Measurements from ENCODE around the gene NTSR1. TPM values are rescaled to one million over a fixed set of nuclear protein-coding genes. Genes with fewer than 3 reads are reported as not detected.
A peak's percentile ranks its signal among the peaks of the same experiment; 100 is the strongest.

NTSR1 gene
- total and polyA plus RNA-seq, 2 of the 13 experiments (the other 11 are each of a cell fraction or from before 2014, with no cell fraction given): 0.09 to 0.12 TPM

GRCh38 chr20:62761759-62762131, 53.1 kb downstream of the NTSR1 start:
- peaks cover 35 to 89% of the 10 kb centered on the region in 2 experiments for H3K27me3 ChIP-seq (ENCODE audit: control insufficient read depth in 1 of 2, insufficient read depth in 2 of 2, low read length in 2 of 2)
- FAIRE-seq: no peak
- H3K4me3 ChIP-seq (replicated peaks in 1 of 3; ENCODE audit: insufficient read depth in 1 of 3, low read depth in 2 of 3, low read length in 3 of 3): no peak overlapping the region
- H3K4me1 ChIP-seq (ENCODE audit: insufficient read depth, low read length): no peaks in the 10 kb centered on the region
- no peak overlapping the region for H3K9ac ChIP-seq (ENCODE audit: insufficient read depth, low read depth, low read length)
- DNase-seq (ENCODE audit: low spot score): no peak
- H3K27ac ChIP-seq (ENCODE audit: extremely low read length, insufficient read depth, low read length): no peak overlapping the region
- BruUV-seq (replicated peaks): no TSS peak
- ChIA-PET CTCF (ENCODE audit: low intra/inter-chr PET ratio, low total read pairs) (no interaction called here), POLR2A (no interaction called here)
- intact Hi-C loops (cut with micrococcal nuclease; ENCODE audit: unreplicated experiment): no loop called here
- H3K36me3 ChIP-seq (replicated peaks in 1 of 2; ENCODE audit: control insufficient read depth in 1 of 2, insufficient read depth in 2 of 2, low read length in 2 of 2): no peaks in the 10 kb centered on the region
- no peaks in the 10 kb centered on the region for H3K79me2 ChIP-seq (ENCODE audit: insufficient read depth, low read length)
- in situ Hi-C loops (cut with HindIII; ENCODE audit: extremely low pct_ligation_motif_present, low pct_unique_long_range_greater_than_20kb): no loop called here
- 0 out of 2 replicates have a peak, but pooled peaks have one; percentile 9 for TF ChIP-seq ZFP91 (CRISPR knock-in tag; IDR thresholded peaks at IDR 0.05; ENCODE audit: borderline replicate concordance)
- TF ChIP-seq HINFP (CRISPR knock-in tag; IDR thresholded peaks at IDR 0.05; ENCODE audit: low read depth): no peak
- no peak for TF ChIP-seq TFAP4 (IDR thresholded peaks at IDR 0.05; ENCODE audit: borderline replicate concordance, low read depth)
- H4K20me1 ChIP-seq (ENCODE audit: insufficient read depth, low read length): no peaks in the 10 kb centered on the region; the same call in 1 of the 2 replicates
- no peaks in the 10 kb centered on the region for H3K9me3 ChIP-seq (ENCODE audit: low read length)
- no peak for ATAC-seq
- 16% methylated on average over 5 of the region's 6 CpGs for WGBS (ENCODE audit: low lambda C conversion rate)
- H2AFZ ChIP-seq (ENCODE audit: low read length): no peak overlapping the region
- no peak overlapping the region for H3K4me2 ChIP-seq (ENCODE audit: low read depth, low read length)

GRCh38 chr20:62762376-62762775, 53.7 kb downstream of the NTSR1 start:
- intact Hi-C loops (cut with micrococcal nuclease; ENCODE audit: unreplicated experiment) (no loop called here), in situ Hi-C loops (cut with HindIII; ENCODE audit: extremely low pct_ligation_motif_present, low pct_unique_long_range_greater_than_20kb) (no loop called here)
- CTCF ChIA-PET (ENCODE audit: low intra/inter-chr PET ratio, low total read pairs): no interaction called here
- Histone ChIP-seq H3K9ac (ENCODE audit: insufficient read depth, low read depth, low read length) (no peak overlapping the region), H3K27me3 (ENCODE audit: control insufficient read depth in 1 of 2, insufficient read depth in 2 of 2, low read length in 2 of 2) (peaks cover 36 to 90% of the 10 kb centered on the region in 2 experiments), H3K27ac (ENCODE audit: extremely low read length, insufficient read depth, low read length) (no peak overlapping the region), H3K4me2 (ENCODE audit: low read depth, low read length) (no peak overlapping the region), H3K36me3 (replicated peaks in 1 of 2; ENCODE audit: control insufficient read depth in 1 of 2, insufficient read depth in 2 of 2, low read length in 2 of 2) (no peaks in the 10 kb centered on the region), H2AFZ (ENCODE audit: low read length) (no peak overlapping the region), H3K9me3 (ENCODE audit: low read length) (no peaks in the 10 kb centered on the region), H3K4me3 (replicated peaks in 1 of 3; ENCODE audit: insufficient read depth in 1 of 3, low read depth in 2 of 3, low read length in 3 of 3) (no peak overlapping the region), H4K20me1 (ENCODE audit: insufficient read depth, low read length) (no peaks in the 10 kb centered on the region; the same call in 1 of the 2 replicates), H3K4me1 (ENCODE audit: insufficient read depth, low read length) (no peaks in the 10 kb centered on the region), H3K79me2 (ENCODE audit: insufficient read depth, low read length) (no peaks in the 10 kb centered on the region)
- ATAC-seq (no peak), DNase-seq (ENCODE audit: low spot score) (no peak), FAIRE-seq (no peak)
- no TSS peak for BruUV-seq (replicated peaks)
- POLR2A ChIA-PET: no interaction called here
- 12% methylated on average over 14 of the region's 22 CpGs for WGBS (ENCODE audit: low lambda C conversion rate)
- TF ChIP-seq GLMP (CRISPR knock-in tag; IDR thresholded peaks at IDR 0.05; ENCODE audit: borderline replicate concordance) (no peak), EZH2 (conservative IDR thresholded peaks at IDR 0.05; ENCODE audit: low read depth, low read length) (peak; percentile 46; the same call in 1 of the 2 replicates), ZNF484 (CRISPR knock-in tag; IDR thresholded peaks at IDR 0.05; ENCODE audit: borderline replicate concordance, low read depth) (no peak), MNT (IDR thresholded peaks at IDR 0.05) (peak; percentile 32; the same call in 1 of the 2 replicates)
